Measurements from ENCODE around the gene PAXX. TPM values are rescaled to one million over a fixed set of nuclear protein-coding genes. Genes with fewer than 3 reads are reported as not detected.
A peak's percentile ranks its signal among the peaks of the same experiment; 100 is the strongest.

The PAXX gene
- total RNA-seq, 1 experiment from 2014 or later: 68.0 TPM

GRCh38 chr9:136980669-136981478 lies 11.3 kb upstream of the PAXX start:
- DNase-seq (ENCODE audit: low read depth): no peak

DNA sequence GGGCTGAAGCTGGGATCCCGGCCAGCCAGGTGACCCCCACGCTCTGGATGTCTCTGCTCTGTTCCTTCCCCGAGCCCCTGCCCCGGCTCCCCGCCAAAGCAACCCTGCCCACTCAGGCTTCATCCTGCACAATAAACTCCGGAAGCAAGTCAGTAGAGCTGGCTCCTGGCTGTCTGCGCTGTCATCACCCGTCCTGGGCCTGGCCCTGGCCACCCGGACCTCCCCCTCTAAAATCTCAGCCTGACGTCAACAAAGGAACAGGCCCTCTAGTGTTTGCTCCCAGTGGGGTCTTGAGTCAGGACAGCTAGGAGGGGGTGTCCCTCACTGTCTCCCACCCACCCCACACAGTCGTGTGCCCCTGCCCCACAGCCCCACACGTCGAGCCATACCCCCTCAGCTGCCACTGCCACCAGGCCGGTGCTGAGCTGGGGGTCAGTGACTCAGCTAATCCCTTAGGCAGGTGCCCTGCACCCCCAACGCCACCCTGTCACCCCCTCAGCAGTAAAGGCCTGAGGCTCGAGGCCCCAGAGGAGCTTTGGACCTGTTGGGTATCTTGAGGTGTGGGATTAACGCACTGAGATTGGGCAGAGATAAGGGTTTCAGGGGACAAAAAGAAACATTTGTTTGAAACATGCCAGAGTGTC lies 10.5 kb upstream of the PAXX start:
- peak; percentile 30 for DNase-seq (ENCODE audit: low read depth)

- no peak for DNase-seq (ENCODE audit: low read depth)
Observed at GRCh38 chr9:136982232-136983051, 9.8 kb upstream of the PAXX start, which contains the start of gene LCNL1. Gene LCNL1, plus strand, starts transcription at chr9:136982993. Its CDS starts 594 bp downstream, at chr9:136983587.

DNA sequence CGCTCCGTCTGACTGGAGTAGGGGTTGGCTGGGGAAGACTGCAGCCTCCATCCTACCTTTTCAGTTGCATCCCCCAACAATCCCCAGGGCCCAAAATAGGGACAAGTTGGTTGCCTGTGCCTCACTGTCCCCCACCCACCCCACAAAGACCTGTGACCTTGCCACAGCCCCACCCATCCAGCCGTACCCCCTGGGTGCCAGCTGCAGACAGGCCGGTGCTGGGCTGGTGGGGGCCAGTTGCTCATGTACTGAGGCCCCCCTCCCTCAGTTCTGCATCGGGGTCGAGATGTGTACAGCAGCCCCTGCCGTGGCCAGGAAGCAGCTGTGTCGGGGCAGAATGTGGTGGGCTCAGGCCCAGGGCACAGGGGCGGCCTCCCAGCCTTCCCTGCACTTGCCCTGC lies 9.1 kb upstream of the PAXX start:
- DNase-seq (ENCODE audit: low read depth): no peak

- DNase-seq (ENCODE audit: low read depth): no peak
Observed at GRCh38 chr9:136983656-136984314, 8.4 kb upstream of the PAXX start.

GRCh38 chr9:136984464-136985026 lies 7.7 kb upstream of the PAXX start:
- DNase-seq (ENCODE audit: low read depth): no peak

DNA sequence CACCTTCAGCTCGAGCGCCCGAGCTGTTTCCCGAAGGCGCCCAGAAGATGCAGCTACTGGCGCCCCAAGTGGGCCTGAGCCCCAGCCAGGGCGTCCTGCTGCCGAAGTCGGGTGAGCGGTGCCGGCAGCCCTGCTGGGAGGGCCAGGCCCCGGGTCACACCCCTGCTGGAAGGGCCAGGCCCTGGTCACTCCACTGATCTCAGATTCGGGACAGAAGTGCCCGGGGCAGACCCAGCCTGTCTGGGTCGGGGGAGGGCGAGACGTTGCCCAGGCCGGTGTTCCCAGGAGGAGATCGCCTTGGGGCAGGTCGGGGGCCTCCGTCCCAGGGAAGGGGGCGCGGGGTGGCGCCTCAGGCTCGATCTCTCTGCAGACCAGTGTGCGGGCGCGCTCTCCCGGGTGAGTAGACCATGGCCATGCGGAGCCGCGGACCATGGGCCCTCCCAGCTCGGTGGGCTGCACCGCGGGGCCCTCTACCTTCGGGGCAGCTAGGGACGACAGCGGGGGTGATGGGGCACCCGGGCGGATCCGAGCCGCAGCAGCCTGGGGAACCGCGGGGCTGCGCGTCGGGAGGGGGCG lies 7.1 kb upstream of the PAXX start:
- DNase-seq (ENCODE audit: low read depth): no peak

DNA sequence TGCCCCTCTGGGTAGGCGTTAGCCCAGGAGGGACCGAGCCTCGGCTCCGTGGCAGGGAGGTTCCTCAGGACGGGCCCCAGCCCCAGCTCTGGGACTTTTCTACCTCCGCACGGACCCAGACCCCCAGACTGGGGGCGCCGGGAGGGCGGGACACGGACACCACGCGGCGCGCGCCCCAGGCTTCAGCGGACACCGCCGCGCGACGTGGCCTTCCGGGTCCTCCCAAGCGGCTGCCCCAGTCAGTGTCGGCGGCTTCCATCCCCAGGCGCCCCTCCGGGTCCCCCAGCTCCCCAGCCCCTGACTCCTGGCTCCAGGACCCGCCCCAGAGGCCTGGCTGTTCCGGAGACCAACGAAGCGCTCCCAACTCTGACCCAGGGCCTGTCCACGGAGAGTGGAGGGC lies 6.4 kb upstream of the PAXX start:
- DNase-seq (ENCODE audit: low read depth): no peak

- no peak for DNase-seq (ENCODE audit: low read depth)
Observed at GRCh38 chr9:136988872-136989271, 3.4 kb upstream of the PAXX start.

GRCh38 chr9:136990242-136990911 lies 1.8 kb upstream of the PAXX start:
- DNase-seq (ENCODE audit: low read depth): no peak

- DNase-seq (ENCODE audit: low read depth): no peak
Observed at GRCh38 chr9:136992819-136993369, 672 bp downstream of the PAXX start.

- DNase-seq (ENCODE audit: low read depth): no peak
Observed at GRCh38 chr9:136994180-136994887, 2.1 kb downstream of the PAXX start.

DNA sequence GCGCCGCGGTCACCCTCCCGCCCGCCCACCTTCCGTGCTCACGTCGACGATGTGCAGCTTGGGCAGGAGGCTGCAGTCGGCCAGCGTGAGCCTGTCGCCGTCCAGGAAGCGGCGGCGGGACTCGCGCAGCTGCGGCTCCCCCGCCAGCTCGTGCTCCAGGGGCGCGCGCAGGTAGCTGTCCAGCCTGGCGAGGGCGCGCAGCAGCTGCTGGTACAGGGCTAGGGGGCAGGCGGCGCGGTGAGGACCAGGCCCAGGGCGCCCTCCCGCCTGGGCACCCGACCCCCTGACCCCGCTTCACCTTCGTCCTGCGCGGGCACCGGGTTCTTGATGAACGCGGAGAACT lies 2.6 kb downstream of the PAXX start:
- DNase-seq (ENCODE audit: low read depth): no peak

DNA sequence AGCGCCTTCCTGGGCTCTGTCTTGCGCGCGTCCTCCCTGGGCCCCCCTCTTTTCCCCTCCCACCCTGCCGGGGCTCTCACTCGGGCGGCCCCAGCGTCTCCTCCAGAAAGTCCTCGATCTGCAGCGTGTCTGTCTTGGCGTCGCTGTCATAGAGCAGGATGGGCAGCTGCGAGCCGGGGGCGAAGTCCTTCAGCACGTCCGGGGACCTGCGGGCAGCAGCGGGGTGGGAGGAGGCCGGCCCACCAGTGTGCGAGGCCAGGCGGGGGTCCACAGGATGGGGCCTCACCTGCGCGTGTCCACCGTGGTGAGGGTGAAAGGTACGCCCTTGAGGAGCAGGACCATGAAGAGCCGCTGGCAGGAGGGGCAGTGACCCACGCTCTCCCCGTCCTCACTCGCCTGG lies 3.1 kb downstream of the PAXX start:
- no peak for DNase-seq (ENCODE audit: low read depth)

- DNase-seq (ENCODE audit: low read depth): peak; percentile 29
Observed at GRCh38 chr9:136995772-136996311, 3.6 kb downstream of the PAXX start.

GRCh38 chr9:136996361-136997292 lies 4.4 kb downstream of the PAXX start, which contains the start of gene CLIC3:
Gene CLIC3, minus strand, starts transcription at chr9:136996568. Its CDS starts 25 bp downstream, at chr9:136996543.
- peak; percentile 23 for DNase-seq (ENCODE audit: low read depth)

GRCh38 chr9:136997371-136997770 lies 5.1 kb downstream of the PAXX start:
- no peak for DNase-seq (ENCODE audit: low read depth)

DNA sequence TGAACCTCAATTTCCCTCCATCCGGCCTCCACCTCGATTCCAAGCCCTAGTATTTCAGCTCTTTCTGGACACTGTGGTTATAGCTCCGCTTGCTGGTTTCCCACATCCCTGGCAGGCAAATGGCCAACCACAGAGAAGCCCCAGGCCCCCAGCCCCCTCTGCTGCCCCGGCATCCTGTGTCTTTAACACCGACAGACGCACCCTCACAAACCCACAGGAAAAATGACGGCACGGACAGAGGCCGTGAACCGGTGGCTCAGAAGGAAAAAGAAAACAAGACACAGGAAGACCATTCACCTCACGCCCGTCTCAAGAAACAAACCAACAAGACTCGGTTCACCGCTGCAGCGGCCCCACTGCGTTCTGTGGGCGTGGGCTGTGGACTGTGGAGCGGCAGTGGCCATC lies 5.6 kb downstream of the PAXX start:
- DNase-seq (ENCODE audit: low read depth): peak; percentile 60
